ENCODE measurements around the gene FAM181A.

The FAM181A gene

DNA sequence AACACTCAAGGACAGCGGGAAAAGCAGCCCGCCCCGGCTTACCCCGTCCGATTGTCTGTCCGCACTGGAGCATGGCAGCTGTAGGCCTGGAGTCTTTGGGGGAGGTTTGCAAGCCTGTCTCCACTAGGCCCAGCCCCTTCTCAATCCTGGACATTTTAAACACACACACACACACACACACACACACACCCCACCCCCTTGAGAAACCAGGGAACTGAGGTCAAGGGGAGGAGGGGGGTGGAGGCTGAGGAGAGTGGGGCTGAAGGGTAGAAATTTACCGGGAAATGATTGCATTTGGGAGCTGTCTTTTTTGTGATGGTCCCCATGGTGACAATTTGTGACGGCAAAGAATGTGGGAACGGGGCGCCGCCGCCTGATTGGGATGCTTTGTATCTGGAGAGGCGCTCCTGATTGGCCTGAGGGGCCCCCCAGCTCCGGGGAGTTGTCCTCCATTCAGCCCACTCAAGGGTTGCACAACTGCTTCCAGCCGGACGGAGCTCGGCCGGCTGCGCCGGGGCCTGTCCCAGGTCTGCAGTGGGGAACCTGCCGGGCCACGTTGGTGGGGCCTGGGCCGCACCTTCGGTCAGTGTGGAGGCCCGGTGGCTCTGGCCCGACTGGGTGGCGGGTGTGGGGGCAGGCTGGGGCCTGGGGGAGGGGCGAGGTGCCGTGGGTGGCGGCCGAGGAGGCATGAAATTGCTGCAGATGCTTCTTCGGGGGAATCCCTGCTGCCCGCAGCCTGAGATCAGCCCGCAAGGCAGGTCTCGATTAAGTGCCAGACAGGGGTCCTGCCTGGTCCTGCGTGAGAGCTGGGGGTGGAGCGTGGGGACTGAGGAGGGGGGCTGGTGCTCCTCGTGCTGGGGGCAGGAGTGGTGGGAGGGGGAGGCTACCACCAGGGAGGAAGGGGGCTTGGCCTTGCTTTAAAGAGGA lies at the start of gene FAM181A:
TSS of gene FAM181A (plus strand) at position 472 of the 927 bp plus-strand sequence. CDS start 942 bp downstream, outside the sequence.
- no peak for DNase-seq

DNA sequence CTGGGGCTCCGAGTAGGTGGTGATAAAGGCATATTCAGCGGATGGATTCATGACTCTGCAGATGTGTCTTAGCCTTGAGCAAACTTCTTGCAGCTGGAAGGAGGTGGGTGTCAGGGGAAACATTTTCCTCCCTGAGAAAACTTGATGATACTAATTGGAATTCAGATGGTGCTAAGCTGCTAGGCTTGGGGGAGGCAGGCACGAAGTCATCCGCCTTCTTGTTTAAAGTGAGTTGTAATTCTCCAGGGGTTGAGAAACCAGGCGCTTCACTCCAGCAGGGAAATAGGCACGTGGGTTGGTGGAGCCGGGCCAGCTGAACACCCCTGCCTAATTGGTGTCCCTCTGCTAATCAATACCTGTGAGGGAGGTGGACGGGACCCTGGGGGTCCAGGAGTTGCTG lies 48.9 kb upstream of the FAM181A start:
- DNase-seq = no peak

DNA sequence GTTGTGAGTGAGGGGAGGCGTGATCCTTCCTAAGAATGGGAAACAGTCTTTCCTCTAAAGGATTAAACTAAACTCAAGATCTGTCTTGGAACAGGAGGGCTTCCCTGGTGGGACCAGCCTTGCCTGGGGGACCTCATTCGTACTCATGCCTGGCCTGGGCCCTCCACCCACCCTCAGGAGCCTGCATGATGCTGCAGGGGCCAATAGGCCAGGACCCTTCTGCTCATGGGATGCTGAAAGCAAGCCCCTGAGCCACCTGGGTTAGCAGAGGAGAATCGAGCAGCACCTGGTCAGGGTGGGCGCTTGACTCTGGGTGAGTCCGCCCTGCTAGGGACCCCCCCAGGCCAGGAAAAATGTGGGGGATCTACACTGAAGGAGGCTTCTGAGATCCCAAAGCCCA lies 48.3 kb upstream of the FAM181A start:
- DNase-seq = no peak

GRCh38 chr14:93879362-93879983 lies 47.7 kb upstream of the FAM181A start:
- DNase-seq = no peak

DNA sequence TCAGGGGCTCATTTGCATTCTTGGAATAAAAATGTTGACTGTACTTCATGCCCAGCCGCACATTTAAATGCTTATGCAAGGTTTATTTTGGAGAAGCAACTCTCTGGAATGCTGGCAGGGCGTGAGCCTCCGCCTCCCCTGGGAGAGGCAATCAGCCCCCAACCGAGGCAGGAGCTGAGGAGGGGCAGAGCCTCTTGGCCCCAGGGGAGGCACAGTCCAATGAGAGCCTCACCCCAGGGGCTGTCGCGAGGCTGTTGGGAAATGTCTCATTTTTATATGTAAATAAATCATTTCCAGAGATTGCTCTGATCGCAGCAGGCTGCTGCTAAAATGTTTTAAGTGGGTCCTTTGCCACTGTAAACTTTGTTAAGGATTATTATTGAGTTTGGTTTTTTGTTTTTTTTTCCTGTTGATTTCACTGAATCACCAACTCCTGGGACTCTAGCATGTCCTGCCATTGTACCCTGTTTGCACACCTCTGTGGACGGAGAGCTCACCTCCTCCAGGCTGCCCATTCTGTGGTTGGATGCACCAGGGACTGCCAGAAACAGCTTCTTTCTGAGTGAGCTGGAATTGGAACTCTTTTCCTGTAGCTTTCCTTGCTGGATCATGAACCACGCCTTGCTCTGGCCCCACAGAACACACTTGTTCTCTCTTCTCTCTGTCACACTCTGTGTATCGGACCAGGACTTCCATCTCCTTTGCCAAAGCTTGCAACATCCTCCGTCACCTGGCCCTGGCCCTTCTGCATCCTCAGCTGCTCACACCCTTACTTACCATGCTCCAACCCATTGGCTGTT lies 46.9 kb upstream of the FAM181A start:
- DNase-seq = peak in 1 of 2 experiments; percentile 31

- DNase-seq = no peak
Measured at GRCh38 chr14:93884950-93885349, 42.2 kb upstream of the FAM181A start.

DNA sequence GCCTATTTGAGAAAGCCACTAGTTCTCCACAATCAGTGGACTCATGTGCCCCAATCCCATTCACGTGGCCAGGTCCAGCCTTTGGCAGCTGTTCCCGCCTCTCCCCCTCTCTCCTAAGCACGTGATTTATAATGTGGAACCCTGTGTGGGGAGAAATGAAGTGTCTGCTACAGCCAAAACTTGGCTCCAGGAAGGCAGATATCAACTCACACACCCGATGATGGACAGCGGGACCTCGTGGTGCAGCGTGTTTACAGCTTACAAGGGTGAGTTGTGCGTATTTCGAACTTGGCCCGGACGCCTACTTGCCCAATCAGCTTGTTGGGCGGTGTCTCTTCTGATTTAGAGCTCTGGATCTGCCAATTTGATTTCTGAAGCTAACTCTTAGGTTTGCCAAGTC lies 38.1 kb upstream of the FAM181A start:
- DNase-seq = no peak

- DNase-seq = no peak
Measured at GRCh38 chr14:93889739-93890483, 37.2 kb upstream of the FAM181A start.

GRCh38 chr14:93891756-93892504 lies 35.2 kb upstream of the FAM181A start:
- no peak for DNase-seq

DNA sequence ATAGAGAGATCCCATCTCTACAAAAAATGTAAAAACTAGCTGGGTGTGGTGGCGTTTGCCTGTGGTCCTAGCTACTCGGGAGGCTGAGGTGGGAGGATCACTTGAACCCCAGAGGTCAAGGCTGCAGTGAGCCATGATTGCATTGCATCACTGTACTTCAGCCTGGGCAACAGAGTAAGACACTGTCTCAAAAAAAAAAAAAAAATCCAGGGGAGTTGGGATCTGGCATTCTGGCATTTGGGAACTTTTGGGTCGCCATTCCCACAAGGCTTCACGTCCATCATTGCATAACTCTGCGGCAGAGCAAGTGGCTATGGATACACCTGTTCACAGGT lies 34.7 kb upstream of the FAM181A start:
- DNase-seq = no peak

DNA sequence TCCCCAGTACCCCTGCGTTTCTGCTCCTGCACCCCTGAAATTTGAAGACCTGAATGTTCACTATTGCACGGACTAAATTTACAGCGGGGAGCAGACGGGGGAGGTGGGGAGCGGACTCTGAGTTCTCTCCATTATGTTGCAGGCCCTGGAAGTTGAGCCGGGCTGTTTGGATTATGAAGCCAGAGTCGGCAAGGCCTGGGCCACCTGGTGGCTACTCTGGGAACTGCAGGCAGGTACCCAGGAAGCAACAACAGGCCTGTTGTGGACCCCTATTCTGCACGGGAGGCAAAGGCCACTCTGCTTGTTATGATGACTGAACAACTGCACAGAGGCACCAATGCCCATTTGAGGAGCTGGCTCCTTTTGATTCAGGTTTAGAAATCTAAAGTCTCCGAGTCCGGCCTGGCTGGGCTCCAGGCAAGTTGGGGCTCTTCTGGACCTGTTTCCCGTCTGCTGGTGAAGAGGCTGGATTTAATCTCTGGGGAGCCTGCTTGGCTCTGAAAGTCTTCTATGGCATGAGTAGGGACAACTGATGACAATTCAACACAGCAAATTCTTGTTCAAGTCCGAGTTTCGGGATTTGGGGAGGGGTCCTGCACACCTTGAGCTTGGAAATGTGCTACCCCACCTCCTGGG lies 34.1 kb upstream of the FAM181A start:
- DNase-seq = peak; percentile 46 to 62

GRCh38 chr14:93893661-93894261 lies 33.4 kb upstream of the FAM181A start:
- DNase-seq = no peak

DNA sequence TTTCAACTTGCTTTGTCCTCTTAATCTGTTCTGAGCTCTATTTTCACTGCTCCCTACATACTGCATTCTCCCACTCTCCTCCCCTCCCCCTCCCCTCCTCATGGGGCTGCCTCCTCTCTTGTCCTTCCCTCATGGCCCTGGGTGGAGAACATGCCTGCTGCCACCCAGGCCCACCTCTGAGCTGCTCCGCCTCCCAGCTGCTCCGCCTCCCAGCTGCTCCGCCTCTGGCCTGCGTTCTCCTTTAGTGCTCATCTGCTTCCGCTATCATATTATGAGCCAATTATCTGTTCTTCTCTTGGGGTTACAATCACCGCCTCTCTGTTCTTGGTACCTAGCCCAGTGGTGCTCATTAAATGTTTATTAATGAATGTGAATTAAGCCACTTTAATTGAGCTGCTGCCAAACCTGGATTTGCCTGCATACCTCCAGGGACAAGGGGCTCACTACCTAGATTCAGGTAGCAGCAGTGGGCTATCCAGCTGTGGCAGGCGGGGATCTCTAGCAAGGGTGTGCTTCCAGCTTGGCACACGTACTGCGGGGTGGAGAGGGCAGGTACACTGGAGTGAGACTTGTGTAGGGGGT lies 32.0 kb upstream of the FAM181A start:
- no peak for DNase-seq

DNA sequence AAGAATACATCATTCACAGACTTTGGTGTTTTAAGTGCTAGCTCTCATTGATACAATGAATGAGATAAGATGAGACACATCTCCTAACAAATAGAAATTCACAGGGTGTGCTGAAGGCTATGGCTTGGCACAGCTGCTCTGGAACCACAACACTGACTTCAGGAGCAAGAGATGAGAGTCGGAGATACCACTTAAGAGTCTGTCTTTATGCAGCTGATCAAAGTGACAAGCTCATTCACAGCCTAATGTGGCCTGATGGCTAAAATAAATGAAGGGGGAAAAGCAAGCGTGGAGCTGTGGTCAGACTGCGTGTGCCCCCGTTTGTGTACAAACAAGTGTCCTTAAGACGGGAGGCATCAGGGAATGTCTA lies 29.7 kb upstream of the FAM181A start:
- DNase-seq = no peak

- no peak for DNase-seq
Measured at GRCh38 chr14:93898081-93898611, 29.0 kb upstream of the FAM181A start.

DNA sequence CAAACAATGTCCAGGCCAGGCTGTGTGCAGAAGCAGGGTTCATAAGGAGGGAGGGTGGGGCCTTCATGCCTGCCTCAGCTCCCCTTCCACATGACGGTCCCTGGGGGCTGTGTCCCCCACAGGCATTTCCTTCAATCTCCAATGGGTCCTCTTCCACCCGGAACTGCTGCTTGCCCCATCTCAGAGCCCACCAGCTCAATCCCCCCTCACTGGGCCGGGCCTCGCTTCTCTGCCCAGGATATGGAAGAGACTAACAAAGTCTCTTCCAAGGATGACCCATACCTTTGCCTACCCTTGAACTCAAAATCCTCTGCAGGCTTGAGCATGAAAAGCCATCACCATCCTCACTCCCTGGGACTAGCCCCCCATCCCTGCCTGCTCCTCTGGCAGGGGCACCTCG lies 28.4 kb upstream of the FAM181A start:
- DNase-seq = no peak

DNA sequence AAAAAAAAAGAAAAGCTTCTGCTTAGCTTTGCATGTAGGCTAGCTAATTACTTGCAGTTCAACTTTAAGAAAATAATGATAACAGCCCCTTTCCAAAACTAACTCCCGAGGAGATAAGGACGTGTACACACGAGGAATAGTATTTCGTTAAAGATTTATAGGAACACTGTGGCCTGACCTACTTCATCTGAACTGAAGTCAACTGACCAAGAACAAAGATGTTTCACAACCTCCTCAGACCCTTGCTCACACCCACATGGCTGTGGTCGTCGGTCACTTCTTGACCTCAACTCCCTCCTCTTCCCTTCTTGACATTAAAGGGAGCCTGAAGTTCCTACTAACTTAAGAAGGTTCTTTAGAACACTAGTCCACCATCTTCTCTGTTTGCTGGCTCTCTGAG lies 25.3 kb upstream of the FAM181A start:
- DNase-seq = no peak

GRCh38 chr14:93902619-93903307 lies 24.4 kb upstream of the FAM181A start:
- DNase-seq = no peak

DNA sequence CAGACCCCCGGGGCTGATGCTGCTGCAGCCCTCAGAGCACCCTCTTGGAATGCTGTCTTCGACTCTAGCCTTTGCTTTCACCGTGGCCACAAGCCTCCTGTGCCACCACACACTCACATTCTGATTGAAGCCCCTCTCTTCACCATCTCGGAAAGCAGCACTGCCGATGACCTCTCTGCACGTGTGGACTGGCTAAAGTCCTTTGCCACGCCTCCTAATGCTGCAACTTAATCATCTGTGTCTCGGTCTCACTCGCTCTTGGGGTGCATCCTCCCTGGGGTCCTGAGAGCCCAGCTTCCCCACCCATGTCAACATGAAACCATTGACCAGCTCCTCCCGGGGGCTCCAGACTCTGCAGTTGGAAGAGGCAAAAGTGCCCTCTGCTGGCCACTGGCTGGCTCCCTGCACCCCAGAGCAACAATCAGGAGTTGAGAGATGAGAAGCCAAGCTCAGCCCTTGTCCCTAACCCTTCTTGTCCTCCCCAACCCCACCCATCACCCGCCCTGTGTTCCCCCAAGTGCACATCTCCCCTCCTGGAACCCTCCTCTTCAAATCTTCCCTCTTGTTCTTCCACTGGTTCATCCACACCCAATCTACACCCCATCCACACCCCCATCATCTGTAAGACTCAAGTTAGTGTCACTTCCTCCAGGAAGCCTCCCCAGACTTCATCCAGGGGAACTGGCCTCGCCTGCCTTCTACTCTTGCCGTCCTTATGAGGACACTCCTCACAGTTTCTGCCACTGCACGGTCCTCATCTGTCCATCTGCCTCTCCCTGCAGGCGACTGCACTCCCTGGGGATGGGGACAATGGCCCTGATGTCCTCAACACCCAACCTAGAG lies 23.6 kb upstream of the FAM181A start:
- no peak for DNase-seq

Data from NCI-H2081 (cell line).